ENCODE data around the gene TPPP2. TPM values are rescaled to one million over a fixed set of nuclear protein-coding genes. Genes with fewer than 3 reads are reported as not detected.

Gene TPPP2
- total RNA-seq, 5 donors from 2014 or later (not counting 1 experiment from before 2014, with no cell fraction given): not detected

- Mint-ChIP-seq H3K4me1 (peaks cover 6 to 9% (median 8%) of the 10 kb centered on the region in 3 donors), H3K27me3 (peaks cover 1 to 3% of the 10 kb centered on the region in 2 donors), H3K27ac (no peak overlapping the region), H3K9me3 (no peaks in the 10 kb centered on the region), H3K36me3 (no peaks in the 10 kb centered on the region), H3K4me3 (no peak overlapping the region)
- ATAC-seq (replicated peaks in 1 of 4) (no peak), DNase-seq (no peak)
- peaks cover 0 to 1% of the 10 kb centered on the region in 2 experiments for H3K4me1 ChIP-seq (ENCODE audit: control insufficient read depth in 1 of 2, extremely low read depth in 1 of 2, insufficient read depth in 2 of 2, low read length in 2 of 2)
- H3K4me3 ChIP-seq (ENCODE audit: control insufficient read depth in 1 of 2, extremely low read depth in 1 of 2, low read length in 1 of 2): no peak overlapping the region
- ChIA-PET POLR2A (no interaction called here), CTCF (no interaction called here)
- no peaks in the 10 kb centered on the region for H3K36me3 ChIP-seq (ENCODE audit: control insufficient read depth in 2 of 2, extremely low read depth in 1 of 2, insufficient read depth in 1 of 2, low read length in 1 of 2)
- H3K27ac ChIP-seq (ENCODE audit: low read length): no peak overlapping the region
- H3K9me3 ChIP-seq: no peaks in the 10 kb centered on the region
- peaks cover 0 to 5% of the 10 kb centered on the region in 2 experiments for H3K27me3 ChIP-seq (replicated peaks in 1 of 2; ENCODE audit: control insufficient read depth in 2 of 2, extremely low read depth in 1 of 2, insufficient read depth in 2 of 2, low read length in 1 of 2)
- 84% methylated on average over 20 of the region's 30 CpGs for WGBS (ENCODE audit: insufficient coverage)
Measured at GRCh38 chr14:21081521-21082142, 51.6 kb downstream of the TPPP2 start.

Other genes starting within 250 kb of the TPPP2 start
- 1 to 10 TPM in 4 of 5 donors, under 1 TPM in 1; 0.91 to 2.1 (median 1.3) TPM for gene RNASE6, start 248.9 kb upstream of the TPPP2 start, total RNA-seq
- 1 to 10 TPM in 3 of 5 donors, not detected in 2; 1.5 to 2.3 (median 2.0) TPM for gene RNASE1, start 227.4 kb upstream of the TPPP2 start, total RNA-seq
- not detected for gene RNASE3, start 138.8 kb upstream of the TPPP2 start, total RNA-seq
- not detected for gene RNASE2, start 74.7 kb upstream of the TPPP2 start, total RNA-seq
- gene METTL17, start 40.2 kb upstream of the TPPP2 start, total RNA-seq: 100 to 1,000 TPM in 2 of 5 donors, 10 to 100 TPM in 3; 80.4 to 112 (median 99.0) TPM
- gene SLC39A2, start 30.9 kb upstream of the TPPP2 start, total RNA-seq: under 1 TPM in 1 of 5 donors, not detected in 4; 0.35 TPM
- gene NDRG2, start 5.2 kb upstream of the TPPP2 start, total RNA-seq: 10 to 100 TPM; 26.1 to 28.2 (median 27.1) TPM
- not detected for gene RNASE13, start 4.6 kb downstream of the TPPP2 start, total RNA-seq
- gene RNASE7, start 12.1 kb downstream of the TPPP2 start, total RNA-seq: not detected
- gene RNASE8, start 27.6 kb downstream of the TPPP2 start, total RNA-seq: not detected
- gene ARHGEF40, start 40.1 kb downstream of the TPPP2 start, total RNA-seq: 1 to 10 TPM in 2 of 5 donors, under 1 TPM in 3; 0.39 to 3.3 (median 0.85) TPM
- 10 to 100 TPM in 1 of 5 donors, 1 to 10 TPM in 4; 7.2 to 12.4 (median 8.1) TPM for gene ZNF219, start 68.4 kb downstream of the TPPP2 start, total RNA-seq
- gene TMEM253, start 70.8 kb downstream of the TPPP2 start, total RNA-seq: under 1 TPM in 1 of 5 donors, not detected in 4; 0.49 TPM
- not detected for gene OR5AU1, start 125.8 kb downstream of the TPPP2 start, total RNA-seq
- gene HNRNPC, start 239.2 kb downstream of the TPPP2 start, total RNA-seq: 100 to 1,000 TPM; 417 to 530 (median 441) TPM
- under 1 TPM in 2 of 5 donors, not detected in 3; 0.16 to 0.76 TPM for gene RPGRIP1, start 249.9 kb downstream of the TPPP2 start, total RNA-seq